Bone marrow (tissue), 2 donors: Measurements from ENCODE around the gene CD58.
"Not testable (repeated sequence)": the region's sequence is repeated elsewhere in the genome, so short reads cannot be mapped to it uniquely, and the experiment has no call there.

Source experiments
- DNase-seq, 2 donors: peaks; one replicate each; lab custom pipeline; 2025; lab: John Stamatoyannopoulos, UW

The CD58 gene

GRCh38 chr1:116571215-116571919 lies 541 bp upstream of the CD58 start:
- no peak for DNase-seq

- DNase-seq = no peak
These were observed 959 bp downstream of the CD58 start for GRCh38 chr1:116569776-116570357.

GRCh38 chr1:116569381-116569670 lies 1.5 kb downstream of the CD58 start:
- no peak for DNase-seq

- no peak for DNase-seq
These were observed 2.0 kb downstream of the CD58 start for GRCh38 chr1:116568662-116569380.

GRCh38 chr1:116567790-116568661 lies 2.8 kb downstream of the CD58 start:
- no peak for DNase-seq

- no peak for DNase-seq
These were observed 5.6 kb downstream of the CD58 start for GRCh38 chr1:116565222-116565621.

- no peak for DNase-seq
These were observed 6.4 kb downstream of the CD58 start for GRCh38 chr1:116564426-116564825.

GRCh38 chr1:116562465-116562864 lies 8.4 kb downstream of the CD58 start:
- DNase-seq = not testable (repeated sequence)

GRCh38 chr1:116561563-116561962 lies 9.3 kb downstream of the CD58 start:
- DNase-seq = no peak

GRCh38 chr1:116560704-116561490 lies 9.9 kb downstream of the CD58 start:
- DNase-seq = peak in 1 of 2 donors; percentile 68

- no peak for DNase-seq
These were observed 11.5 kb downstream of the CD58 start for GRCh38 chr1:116559304-116559761.

GRCh38 chr1:116558571-116558970 lies 12.3 kb downstream of the CD58 start:
- no peak for DNase-seq

- DNase-seq = no peak
These were observed 12.7 kb downstream of the CD58 start for GRCh38 chr1:116558140-116558549.

- DNase-seq = no peak
These were observed 13.4 kb downstream of the CD58 start for GRCh38 chr1:116557323-116557878.

- DNase-seq = no peak
These were observed 14.4 kb downstream of the CD58 start for GRCh38 chr1:116556289-116557006.

- DNase-seq = no peak
These were observed 15.9 kb downstream of the CD58 start for GRCh38 chr1:116554924-116555323.

GRCh38 chr1:116553386-116554115 lies 17.3 kb downstream of the CD58 start:
- DNase-seq = no peak

- no peak for DNase-seq
These were observed 24.4 kb downstream of the CD58 start for GRCh38 chr1:116546354-116546977.

- no peak for DNase-seq
These were observed 25.5 kb downstream of the CD58 start for GRCh38 chr1:116545359-116545705.
